HTR-8/SVneo (cell line): ENCODE results near the gene RNF5.
A peak's percentile ranks its signal among the peaks of the same experiment; 100 is the strongest.
"Not testable (repeated sequence)": the region's sequence is repeated elsewhere in the genome, so short reads cannot be mapped to it uniquely, and the experiment has no call there.

Experiments
- DNase-seq: peaks from one replicate; pipeline ENCODE4 v3.0.0; 2011; ENCODE audit warnings: low spot score, mixed read lengths; ENCODE audit not compliant: insufficient read length
- FAIRE-seq: peaks from 2 replicates; lab custom pipeline; 2011; peaks lifted over from hg19 to GRCh38; lab: Jason Lieb, UNC

The RNF5 gene

DNA sequence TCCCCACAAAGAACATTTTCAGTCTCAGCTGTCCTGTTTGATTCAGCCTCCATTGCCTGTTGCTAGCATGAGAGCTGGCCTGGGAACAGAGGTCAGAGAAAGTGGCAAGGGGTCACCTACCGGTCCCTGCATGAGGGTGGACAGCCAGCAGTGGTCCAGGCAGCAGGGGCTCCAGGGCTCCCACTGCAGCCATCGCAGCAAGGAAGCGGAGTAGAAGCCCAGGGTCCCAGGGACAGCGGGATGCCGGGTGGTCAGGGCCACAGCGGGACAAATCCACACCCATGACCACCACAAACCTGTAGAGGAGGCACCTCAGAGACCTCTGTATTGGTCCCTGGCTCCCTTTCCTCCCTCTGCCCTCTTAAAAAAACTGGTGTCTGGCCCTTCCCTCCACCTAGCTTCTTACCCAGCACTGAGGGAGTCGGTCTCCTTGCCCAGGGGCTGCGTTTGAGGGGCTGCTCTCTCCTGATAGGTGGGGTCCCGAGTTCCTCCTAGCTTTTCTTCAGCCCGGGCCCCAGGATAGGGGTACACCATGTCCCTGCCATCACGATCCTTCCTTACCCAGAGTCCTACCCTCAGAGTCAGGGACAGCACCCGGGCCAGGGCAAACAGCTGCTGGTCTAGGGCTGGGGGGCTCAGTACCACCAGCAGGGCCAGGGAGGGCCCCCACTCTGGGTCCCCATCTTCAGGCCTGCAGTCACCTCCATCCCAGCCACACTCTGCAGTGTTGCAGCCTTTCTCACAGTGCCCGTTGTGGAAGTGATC, 22.7 kb downstream of the RNF5 start:
- no peak for FAIRE-seq

DNA sequence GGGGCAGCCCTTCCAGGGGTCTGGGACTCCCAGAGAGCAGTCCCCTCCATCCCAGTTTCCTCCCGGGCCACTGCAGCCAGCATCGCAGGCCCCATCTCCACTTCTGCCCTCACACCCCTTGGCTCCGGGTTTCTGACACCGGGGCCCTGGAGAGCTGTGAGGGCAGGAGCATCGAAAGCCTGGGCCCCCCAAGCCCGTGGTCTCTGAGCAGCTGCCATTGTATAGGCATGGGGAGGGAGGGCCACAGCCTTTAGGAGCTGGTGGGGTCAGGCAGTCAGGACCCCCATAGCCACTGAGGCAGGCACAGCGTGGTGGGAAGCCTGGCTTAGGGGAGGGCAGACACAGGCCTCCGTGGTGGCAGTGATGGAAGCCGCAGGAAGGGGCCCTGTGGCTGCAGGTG, 24.0 kb downstream of the RNF5 start:
- DNase-seq (no peak), FAIRE-seq (no peak)

More for the DNA sequence above, 22.7 kb downstream of the RNF5 start:
- DNase-seq: no peak

DNA sequence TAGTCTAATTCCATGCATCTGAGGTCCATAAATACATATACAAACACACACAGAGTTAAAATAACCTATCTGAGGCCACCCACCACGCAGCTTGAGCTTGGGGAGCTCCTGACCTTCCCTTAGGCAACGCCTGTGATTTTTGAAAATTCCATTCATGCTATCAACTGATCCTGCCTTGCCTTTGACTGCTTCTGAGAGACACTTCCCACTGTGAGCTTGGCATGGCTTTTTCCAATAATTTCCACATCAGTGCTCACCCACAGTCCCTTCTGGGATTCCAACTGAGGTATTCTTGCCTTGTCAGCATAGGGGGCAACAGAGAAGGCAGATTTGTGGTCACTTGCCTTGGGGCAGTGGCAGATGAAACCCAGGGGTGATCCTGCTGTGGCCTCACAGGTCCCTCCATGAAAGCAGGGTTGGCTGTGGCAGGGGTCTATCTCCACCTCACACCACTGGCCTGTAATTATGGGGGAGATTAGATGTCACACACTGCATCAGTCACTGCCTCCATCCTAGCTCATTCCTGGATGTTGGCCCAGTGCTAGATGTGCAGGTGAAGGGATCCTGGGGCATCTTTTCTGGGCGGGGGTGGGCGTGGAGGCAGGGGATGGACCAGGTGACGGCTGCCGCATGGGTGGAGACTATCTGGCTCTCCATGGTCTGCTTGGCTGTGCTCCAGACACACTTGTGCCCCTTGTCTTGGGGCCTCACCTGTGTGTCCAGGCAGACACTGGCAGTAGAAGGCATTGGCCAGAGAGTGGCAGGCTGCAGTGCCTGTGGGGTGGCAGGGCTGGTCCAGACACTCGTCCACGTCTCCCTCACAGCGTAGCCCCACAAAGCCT, 25.4 kb downstream of the RNF5 start:
- FAIRE-seq (no peak), DNase-seq (no peak)

DNA sequence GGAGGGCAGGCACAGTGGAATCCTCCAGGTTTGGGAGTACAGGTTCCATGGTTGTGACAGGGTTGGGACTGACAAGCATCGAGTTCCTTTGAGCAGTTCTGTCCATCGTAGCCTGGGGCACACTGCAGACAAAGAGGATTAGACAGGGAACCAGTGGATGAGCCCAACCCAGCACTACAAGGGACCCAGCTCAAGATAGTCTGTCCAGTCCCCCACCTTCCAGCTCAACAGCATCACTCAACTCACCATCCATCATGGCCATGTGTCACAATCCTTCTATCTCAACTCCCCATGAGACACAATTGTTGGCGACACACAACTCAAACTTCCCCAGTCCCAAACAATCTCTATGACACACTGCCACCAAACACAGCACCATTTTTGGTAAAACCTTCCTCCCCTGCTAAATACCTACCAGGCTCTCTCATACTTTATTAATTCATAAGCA, 26.1 kb downstream of the RNF5 start:
- no peak for DNase-seq
- FAIRE-seq: no peak

DNA sequence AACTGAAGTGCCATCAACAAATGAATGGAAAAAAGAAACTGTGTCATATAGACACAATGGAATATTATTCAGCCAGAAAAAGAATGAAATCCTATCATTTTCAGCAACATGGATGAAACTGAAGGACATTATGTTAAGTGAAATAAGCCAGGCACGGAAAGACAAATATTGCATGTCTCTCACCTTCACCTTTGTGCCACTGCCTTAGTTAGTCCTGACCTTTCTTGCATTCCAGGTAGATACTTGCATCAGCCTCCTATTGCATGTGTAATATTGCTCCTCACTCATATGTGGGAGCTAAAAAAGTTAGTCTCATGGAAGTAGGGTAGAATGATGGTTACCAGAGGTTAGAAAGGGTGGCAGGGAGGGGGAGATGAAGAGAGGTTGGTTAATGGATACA, 30.8 kb downstream of the RNF5 start:
- FAIRE-seq (no peak), DNase-seq (no peak)

DNA sequence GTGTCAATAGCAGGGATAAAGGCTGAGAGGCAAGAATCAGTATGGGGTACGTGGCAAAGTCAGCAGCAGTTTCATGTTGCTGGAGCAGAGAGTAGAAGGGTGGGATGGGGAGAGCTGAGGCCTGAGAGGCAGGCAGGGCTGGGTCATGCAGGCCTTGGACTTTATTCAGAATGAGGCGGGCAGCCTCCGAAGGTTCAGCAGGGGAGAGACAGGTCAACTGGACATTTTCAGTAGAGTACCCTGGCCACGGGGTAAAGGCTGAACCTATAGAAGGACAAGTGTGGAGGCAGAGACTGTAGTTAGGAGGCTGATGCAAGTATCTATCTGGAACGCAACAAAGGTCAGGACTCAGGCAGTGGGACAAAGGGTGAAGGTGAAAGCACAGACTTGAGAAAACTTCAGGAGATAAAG, 32.0 kb downstream of the RNF5 start:
- DNase-seq (no peak), FAIRE-seq (no peak)

DNA sequence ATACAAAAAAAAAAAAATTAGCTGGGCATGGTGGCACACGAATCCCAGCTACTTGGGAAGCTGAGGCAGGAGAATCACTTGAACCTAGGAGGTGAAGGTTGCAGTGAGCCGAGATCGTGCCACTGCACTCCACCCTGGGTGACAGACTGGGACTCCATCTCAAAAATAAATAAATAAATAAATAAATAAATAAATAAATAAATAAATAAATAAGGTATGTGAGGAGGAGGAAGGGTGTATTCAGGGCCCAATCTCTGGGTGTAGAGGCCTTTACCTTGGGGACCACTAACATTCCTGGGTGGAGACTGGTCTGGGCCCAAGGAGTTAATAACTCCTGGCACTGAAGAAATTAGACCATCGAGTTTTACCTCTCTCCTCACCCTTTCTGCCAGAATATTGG, 33.2 kb downstream of the RNF5 start:
- not testable (repeated sequence) for FAIRE-seq, DNase-seq

DNA sequence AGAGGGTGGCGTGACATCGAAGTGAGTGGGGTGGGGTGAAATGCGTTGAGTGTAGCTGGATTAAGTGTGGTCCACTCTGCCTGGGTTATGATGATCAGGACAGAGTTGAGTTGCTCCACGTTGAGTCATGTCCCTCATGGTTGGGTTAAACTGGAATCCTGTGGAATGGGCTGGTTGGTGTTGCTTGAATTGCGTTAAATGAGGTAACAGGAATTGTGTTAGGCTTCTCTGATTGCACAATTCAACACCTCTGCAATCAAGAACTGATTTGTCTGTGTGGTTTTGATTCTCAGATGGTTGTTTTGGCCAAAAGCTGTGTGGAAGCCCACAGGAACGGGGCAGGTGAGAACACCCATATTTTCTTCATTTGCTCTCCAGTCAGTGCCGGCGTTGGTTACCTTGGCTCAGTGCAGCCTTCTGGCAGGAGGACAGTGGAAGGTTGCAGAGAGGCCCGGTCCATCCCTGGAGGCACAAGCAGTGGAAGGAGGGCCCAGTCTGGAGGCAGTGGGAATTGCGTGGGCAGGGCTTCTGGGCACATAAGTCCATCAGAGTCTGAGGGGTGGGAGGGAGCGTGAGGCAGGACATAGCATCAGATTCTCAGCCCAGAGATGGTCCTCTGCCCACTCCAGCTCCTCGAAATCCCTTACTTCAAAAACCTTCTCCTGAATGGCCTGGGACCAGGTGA, 34.0 kb downstream of the RNF5 start:
- no peak for DNase-seq
- peak; percentile 38 for FAIRE-seq

DNA sequence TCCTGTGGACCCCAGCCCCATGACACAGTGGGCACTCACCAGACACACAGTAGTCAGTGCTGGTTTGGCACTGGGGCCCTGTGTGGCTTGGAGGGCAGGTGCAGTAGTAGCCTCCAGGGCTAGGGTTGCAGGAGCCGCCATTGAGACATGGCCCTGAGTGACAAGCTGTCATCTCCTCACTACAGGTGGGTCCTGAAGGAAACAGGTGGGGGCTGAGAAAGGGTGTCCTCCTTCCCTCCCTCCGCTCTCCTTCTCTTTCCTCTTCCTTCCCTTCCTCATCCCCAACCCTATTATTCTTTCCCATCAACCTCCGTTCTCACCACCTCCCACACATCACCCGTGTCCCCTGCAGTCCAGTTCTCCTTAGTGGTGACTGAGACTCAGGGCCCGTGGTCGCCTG, 35.4 kb downstream of the RNF5 start:
- no peak for FAIRE-seq
- no peak for DNase-seq

DNA sequence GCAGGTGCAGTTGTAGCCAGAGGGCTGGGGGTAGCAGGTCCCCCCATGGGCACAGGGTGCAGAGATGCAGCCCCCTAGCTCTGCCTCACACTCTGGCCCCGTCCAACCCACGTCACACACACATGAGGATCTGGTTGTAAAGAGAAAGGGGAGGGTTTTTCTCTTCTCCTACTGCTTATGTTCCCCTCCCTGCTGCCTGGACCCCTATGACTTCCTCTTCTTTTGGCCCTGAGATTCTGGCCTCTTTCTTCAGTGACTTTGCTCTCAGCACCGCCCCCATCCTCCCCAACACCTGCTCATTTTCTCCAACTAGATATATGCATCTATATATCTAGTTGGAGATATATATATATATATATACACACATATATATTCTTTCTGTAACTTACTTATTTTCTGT, 35.9 kb downstream of the RNF5 start:
- no peak for FAIRE-seq
- DNase-seq: no peak

DNA sequence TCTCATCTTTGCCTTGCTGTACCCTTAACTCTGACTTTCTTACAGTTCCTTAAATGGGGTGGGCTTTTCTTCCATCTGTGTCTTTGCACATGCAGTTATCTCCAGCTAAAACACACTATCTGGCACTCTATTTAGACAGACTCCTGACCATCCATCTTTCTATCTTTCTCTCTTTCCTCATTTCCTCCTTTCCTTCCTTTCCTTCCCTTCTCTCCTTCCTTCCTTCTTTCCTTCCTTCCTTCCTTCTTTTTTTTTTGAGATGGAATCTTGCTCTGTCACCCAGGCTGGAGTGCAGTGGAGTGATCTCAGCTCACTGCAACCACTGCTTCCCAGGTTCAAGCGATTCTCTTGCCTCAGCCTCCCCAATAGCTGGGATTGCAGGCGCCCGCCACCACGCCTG, 37.4 kb downstream of the RNF5 start:
- FAIRE-seq (no peak), DNase-seq (no peak)

DNA sequence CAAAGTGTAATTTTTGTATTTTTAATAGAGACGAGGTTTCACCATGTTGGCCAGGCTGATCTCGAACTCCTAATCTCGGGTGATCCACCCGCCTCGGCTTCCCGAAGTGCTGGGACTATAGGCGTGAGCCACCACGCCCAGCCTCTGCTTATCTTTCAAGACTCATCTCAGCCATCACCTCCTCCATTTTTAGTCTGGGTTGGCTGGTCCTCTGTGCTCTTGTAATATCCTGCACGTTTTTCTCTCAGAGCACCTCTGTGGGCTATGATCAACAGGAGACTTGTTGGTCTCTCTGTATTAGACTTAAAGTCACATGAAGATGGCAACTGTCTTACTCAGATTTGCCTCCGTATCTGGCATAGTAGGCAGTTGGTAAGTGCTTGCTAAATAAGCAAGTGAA, 38.1 kb downstream of the RNF5 start:
- no peak for DNase-seq
- no peak for FAIRE-seq

DNA sequence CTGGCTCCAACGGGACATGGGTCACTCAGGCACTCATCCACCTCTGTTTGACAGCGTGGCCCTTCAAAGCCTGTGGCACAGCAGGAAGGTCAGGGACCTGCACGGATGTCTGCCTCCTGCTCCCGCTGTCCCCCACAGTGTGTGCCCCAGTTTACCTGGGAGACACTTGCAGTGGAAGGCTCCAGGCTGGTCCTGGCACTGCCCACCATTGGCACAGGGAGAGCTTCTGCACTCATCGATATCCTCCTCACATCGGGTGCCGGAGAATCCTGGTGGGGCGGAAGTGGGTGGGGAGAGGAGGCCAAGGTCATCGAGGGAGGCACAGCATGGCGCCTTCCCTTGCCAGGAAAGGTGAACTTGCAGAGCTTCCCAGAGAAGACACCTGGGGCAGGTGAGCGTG, 38.8 kb downstream of the RNF5 start:
- DNase-seq (no peak), FAIRE-seq (no peak)

DNA sequence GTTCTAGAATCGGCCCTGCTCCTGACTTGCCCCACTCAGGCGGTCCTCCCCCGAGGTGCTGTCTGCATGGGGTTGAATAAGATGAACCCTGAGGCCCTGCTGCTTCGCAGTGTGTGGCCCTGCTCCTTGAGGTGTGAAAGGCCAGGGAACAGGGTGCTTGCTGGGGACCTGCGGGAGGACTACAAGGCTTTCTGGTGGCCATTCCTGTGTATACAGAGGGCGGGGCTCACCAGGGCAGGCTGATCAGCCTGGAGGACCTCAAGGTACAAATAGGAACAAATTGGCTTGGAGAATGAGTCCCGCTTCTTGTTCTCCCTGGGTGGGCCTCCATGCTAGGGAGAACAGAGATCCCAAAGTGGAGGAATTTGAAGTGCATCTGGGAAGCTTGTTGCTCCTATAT, 40.0 kb downstream of the RNF5 start:
- DNase-seq: no peak
- no peak for FAIRE-seq

DNA sequence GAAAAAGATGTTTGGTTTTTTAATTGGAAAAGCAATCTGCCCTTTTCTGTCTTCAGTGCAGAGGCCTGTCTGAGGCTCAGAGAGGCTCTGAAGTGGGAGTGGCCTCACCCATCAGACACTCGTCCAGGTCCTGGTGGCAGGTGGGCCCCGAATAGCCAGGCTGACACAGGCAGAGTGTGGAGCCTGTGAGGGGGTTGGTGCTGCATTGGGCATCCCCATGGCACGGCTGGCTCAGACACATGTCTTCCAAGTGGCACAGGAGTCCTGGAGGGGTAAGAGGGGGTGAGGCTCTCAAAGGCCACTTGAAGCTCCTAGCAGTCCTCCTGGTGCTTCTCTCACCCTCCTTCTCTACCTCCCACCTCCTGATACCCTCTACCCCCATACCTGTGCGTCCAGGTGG, 41.8 kb downstream of the RNF5 start:
- no peak for DNase-seq
- no peak for FAIRE-seq

DNA sequence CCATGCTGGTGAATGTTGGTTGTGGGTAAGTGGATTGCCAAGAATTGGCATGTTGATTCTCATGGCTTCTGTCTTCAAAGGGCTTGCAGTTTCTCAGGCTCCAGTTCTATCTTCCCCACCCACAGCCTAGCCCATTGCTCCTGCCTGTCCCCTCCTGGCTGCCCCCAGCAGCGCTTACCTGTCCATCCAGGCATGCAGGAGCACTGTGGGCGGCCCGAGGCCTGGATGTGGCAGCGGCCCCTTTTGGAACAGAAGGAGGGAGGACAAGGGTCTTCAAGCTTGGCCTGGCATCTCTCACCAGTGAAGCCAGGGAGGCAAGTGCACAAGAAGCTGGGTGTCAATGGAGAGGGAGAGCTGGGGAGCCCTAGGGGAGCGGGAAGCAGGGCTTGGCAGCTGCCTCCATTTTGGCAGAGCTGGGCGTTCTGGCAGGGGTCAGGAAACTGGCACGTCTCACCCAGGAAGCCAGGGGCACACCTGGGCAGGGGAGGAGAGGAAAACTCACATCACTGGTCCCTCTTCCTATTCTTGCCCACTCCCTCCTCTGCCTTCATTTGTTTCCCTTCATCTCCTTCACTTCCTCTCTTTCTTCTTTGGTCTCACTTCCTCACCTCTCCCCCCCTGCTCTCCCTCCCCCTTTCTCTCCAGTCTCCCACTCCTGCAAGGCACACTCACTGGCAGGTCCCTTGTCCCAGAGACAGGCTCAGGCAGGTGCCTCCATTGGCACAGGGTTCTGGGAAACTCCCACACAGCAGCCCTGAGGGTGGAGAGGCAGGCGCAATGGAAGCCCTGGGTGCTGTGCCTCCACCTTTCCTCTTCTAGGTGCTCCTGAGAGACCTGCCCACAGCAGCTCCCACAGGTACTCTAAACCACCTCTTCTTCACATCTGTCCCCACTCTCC, 44.4 kb downstream of the RNF5 start:
- no peak for FAIRE-seq
- no peak for DNase-seq

DNA sequence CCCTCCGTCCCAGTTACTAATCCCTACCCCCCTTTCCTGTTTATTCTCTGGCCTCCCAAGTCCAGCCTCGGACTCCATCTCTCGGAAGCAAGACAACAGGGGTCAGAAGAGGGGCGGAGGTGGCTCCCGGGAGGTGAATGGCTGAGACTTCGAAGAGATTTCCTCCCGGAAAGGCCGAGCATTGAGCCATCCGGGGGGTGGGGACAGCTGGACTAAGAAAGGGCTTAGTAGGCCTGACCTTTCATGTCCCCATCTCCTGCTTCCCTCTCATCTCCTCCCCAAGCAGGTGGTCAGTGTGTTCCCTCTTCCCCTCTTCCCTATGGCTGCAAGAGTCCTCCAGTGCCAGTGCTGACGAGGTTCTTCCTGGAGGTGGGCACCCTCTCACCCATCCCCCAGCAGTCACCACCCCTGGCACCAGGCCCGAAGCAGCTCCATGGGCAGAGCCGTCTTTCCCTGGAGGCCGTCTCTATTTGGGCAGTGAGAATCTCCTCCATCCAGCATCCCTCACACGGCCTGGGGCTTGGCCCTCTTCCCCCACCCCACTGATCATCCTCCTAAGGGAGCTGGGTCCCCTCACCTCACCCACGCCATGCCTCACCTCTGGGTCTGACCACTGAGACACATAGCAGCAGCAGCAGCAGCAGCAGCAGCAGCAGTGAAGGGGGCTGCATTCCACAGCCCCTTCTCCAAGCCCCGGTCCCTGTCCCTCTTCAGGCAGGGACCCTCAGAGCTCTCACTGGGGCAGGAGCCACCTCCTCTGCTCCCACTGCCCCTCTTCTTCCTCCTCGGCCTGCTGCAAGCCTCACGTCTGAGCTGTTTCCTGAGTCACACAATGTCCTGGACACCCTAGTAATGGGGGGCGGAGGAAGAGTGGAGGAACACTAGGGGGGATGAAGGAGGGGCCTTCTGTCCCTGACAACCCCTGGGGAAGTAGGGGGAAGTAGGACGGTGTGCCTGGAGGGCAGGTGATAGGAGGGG, 45.3 kb downstream of the RNF5 start, which contains the start of gene NOTCH4:
NOTCH4 (minus strand) TSS at position 810 of the 978 bp plus-strand sequence; CDS start at position 671, 139 bp downstream.
- FAIRE-seq (no peak), DNase-seq (no peak)

DNA sequence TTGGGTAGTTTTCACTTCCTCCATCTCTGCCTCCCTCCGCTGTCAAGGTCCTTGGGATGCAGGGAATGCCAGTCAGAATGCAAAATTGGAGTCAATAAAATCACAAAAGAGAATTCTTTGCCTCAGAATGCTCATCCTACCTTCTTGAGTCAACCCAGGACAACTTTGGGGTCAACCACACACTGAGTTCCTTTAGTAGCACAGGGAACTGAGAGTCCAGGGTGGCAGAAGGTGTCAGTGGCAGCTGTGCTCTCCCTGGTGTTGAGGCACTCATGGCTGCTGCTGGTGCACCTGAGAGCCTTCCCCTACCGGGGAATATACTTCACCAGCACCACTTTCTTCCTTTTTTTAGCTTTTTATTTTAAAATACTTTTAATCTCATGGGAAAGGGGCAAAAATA, 46.5 kb downstream of the RNF5 start:
- DNase-seq: no peak
- no peak for FAIRE-seq

DNA sequence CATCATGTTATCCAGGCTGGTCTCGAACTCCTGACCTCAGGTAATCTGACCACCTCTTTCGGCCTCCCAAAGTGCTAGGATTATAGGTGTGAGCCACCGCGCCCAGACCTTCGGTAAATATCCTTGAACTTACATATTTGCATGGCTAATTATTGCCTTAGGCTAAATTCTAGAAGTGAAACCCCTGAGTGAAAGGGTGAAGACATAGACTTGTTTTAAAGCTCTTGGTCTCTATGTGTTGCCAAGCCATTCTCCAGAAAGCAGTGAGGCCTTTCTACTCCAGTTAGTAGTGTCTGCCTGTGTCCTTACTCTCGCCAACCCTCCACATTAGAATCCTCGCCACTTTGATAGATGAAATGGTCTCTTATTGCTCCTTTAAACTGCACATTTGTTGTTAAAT, 48.2 kb downstream of the RNF5 start:
- DNase-seq: no peak
- no peak for FAIRE-seq
